EH (cell line): ENCODE data around the gene TSPAN1.

Source experiments
- DNase-seq: peaks from one replicate; pipeline ENCODE4 v3.0.0-alpha.2; 2015; ENCODE audit warnings: low read depth

The TSPAN1 gene

GRCh38 chr1:46160212-46160611, 14.7 kb upstream of the TSPAN1 start:
- DNase-seq = no peak

- DNase-seq = no peak
Measured at GRCh38 chr1:46166521-46167462, 8.1 kb upstream of the TSPAN1 start.

GRCh38 chr1:46168477-46168876, 6.4 kb upstream of the TSPAN1 start:
- no peak for DNase-seq

- no peak for DNase-seq
Measured at GRCh38 chr1:46169811-46170454, 5.0 kb upstream of the TSPAN1 start.

- DNase-seq = no peak
Measured at GRCh38 chr1:46171351-46171750, 3.5 kb upstream of the TSPAN1 start.

- no peak for DNase-seq
Measured at GRCh38 chr1:46171871-46172270, 3.0 kb upstream of the TSPAN1 start.

- DNase-seq = no peak
Measured at GRCh38 chr1:46172321-46172720, 2.6 kb upstream of the TSPAN1 start.

- peak; percentile 77 for DNase-seq
Measured at GRCh38 chr1:46173361-46173856, 1.5 kb upstream of the TSPAN1 start.

- DNase-seq = no peak
Measured at GRCh38 chr1:46175243-46175642, 356 bp downstream of the TSPAN1 start.

GRCh38 chr1:46176211-46176865, 1.5 kb downstream of the TSPAN1 start, which contains the start of gene P3R3URF:
Gene P3R3URF, minus strand, starts transcription at chr1:46176488. Its CDS starts 17 bp downstream, at chr1:46176471.
- DNase-seq = no peak

GRCh38 chr1:46179138-46180081, 4.5 kb downstream of the TSPAN1 start:
- peak; percentile 89 for DNase-seq

- no peak for DNase-seq
Measured at GRCh38 chr1:46180082-46180616, 5.3 kb downstream of the TSPAN1 start.

- peak; percentile 80 for DNase-seq
Measured at GRCh38 chr1:46181343-46182260, 6.7 kb downstream of the TSPAN1 start.

- DNase-seq = peak; percentile 96
Measured at GRCh38 chr1:46183079-46183847, 8.4 kb downstream of the TSPAN1 start.

- peak; percentile 29 for DNase-seq
Measured at GRCh38 chr1:46183926-46184557, 9.2 kb downstream of the TSPAN1 start.

- no peak for DNase-seq
Measured at GRCh38 chr1:46184920-46185658, 10.2 kb downstream of the TSPAN1 start.

GRCh38 chr1:46186076-46186475, 11.2 kb downstream of the TSPAN1 start:
- DNase-seq = no peak
